HCT116 (cell line): Measurements from ENCODE around the gene CHL1.

ENCODE experiments used
- CBX3 ChIP-seq: IDR thresholded peaks from 2 replicates; pipeline ENCODE4 v1.6.1; 2012; ENCODE audit warnings: low read depth
- EZH2 ChIP-seq: fragments of 200-600 bp; sonication (generic); IDR thresholded peaks from 2 replicates; pipeline ENCODE4 v1.6.1; 2017; ENCODE audit warnings: antibody characterized with exemption, mixed run types
- EZH2phosphoT487 ChIP-seq: fragments of 200-600 bp; IDR thresholded peaks from 2 replicates; pipeline ENCODE4 v1.6.1; 2018; ENCODE audit warnings: antibody characterized with exemption, borderline replicate concordance
- POLR2A ChIP-seq: IDR thresholded peaks from 2 replicates; pipeline ENCODE4 v1.7.0; 2011; ENCODE audit warnings: borderline replicate concordance; ENCODE audit not compliant: insufficient read depth, insufficient read length; ENCODE audit errors: extremely low read depth
- TCF7L2 ChIP-seq: IDR thresholded peaks from 2 replicates; pipeline ENCODE4 v1.7.0; 2011; ENCODE audit warnings: borderline replicate concordance, inconsistent platforms; ENCODE audit not compliant: insufficient read depth, insufficient read length; ENCODE audit errors: extremely low read depth
- YY1 ChIP-seq: IDR thresholded peaks from 2 replicates; pipeline ENCODE4 v1.6.1; 2011; ENCODE audit warnings: low read length, low read depth, moderate library complexity, mild to moderate bottlenecking; ENCODE audit not compliant: insufficient replicate concordance; ENCODE audit errors: extremely low read depth
- TF ChIP-seq, protein P1 (sequence below), 3 experiments: fragments of 200-600 bp in 1 of 3; sonication (generic) in 1 of 3; IDR thresholded peaks in 2 of 3; conservative IDR thresholded peaks in 1 of 3; 2 replicates each; pipeline ENCODE4 v1.5.1; 2012 to 2017; ENCODE audit warnings: low read depth in 2 of 3, low read length in 2 of 3, antibody characterized with exemption in 1 of 3, borderline replicate concordance in 1 of 3, control low read depth in 1 of 3, mild to moderate bottlenecking in 1 of 3, mixed read lengths in 1 of 3, mixed run types in 1 of 3, moderate library complexity in 1 of 3; ENCODE audit not compliant: insufficient read depth in 1 of 3
- TF ChIP-seq, protein P2 (sequence below): IDR thresholded peaks from 2 replicates; pipeline ENCODE4 v1.6.1; 2011; ENCODE audit warnings: mild to moderate bottlenecking, low read length, moderate library complexity; ENCODE audit not compliant: insufficient replicate concordance; ENCODE audit errors: extremely low read depth
- TF ChIP-seq, protein P3 (sequence below): IDR thresholded peaks from 2 replicates; pipeline ENCODE4 v1.6.1; 2012
- TF ChIP-seq, protein P4 (sequence below): IDR thresholded peaks from 2 replicates; pipeline ENCODE4 v1.6.1; 2012; ENCODE audit warnings: low read depth

DNA sequence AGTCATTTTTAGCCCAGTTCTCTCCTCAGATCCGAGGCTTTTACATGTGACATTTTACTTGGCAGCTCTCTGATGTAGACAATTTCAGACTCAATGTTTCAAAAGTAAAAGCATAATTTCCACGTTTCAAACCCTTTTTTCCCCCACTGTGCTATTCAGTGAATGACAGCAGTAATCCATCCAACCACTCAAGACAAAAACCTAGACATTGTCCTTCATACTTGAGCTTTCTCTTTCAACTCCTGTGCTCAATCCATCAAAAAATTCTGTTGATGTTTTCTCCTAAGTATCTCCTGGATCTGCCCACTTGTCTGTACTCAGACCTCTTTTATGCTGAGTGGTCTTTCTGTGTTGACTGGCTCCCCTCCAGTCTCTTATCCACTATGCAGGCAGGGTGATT is 214.7 kb downstream of the CHL1 start:
- TF ChIP-seq, protein P1, sequence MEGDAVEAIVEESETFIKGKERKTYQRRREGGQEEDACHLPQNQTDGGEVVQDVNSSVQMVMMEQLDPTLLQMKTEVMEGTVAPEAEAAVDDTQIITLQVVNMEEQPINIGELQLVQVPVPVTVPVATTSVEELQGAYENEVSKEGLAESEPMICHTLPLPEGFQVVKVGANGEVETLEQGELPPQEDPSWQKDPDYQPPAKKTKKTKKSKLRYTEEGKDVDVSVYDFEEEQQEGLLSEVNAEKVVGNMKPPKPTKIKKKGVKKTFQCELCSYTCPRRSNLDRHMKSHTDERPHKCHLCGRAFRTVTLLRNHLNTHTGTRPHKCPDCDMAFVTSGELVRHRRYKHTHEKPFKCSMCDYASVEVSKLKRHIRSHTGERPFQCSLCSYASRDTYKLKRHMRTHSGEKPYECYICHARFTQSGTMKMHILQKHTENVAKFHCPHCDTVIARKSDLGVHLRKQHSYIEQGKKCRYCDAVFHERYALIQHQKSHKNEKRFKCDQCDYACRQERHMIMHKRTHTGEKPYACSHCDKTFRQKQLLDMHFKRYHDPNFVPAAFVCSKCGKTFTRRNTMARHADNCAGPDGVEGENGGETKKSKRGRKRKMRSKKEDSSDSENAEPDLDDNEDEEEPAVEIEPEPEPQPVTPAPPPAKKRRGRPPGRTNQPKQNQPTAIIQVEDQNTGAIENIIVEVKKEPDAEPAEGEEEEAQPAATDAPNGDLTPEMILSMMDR (IDR thresholded peaks at IDR 0.05 in 2 of 3, conservative IDR thresholded peaks at IDR 0.05 in 1 of 3; ENCODE audit: borderline replicate concordance in 1 of 3, insufficient read depth in 1 of 3, low read depth in 2 of 3, low read length in 2 of 3), result no peak
- TF ChIP-seq CBX3 (no peak), EZH2 (no peak), TCF7L2 (no peak), POLR2A (no peak), EZH2phosphoT487 (no peak), YY1 (no peak)
- TF ChIP-seq, protein P2, sequence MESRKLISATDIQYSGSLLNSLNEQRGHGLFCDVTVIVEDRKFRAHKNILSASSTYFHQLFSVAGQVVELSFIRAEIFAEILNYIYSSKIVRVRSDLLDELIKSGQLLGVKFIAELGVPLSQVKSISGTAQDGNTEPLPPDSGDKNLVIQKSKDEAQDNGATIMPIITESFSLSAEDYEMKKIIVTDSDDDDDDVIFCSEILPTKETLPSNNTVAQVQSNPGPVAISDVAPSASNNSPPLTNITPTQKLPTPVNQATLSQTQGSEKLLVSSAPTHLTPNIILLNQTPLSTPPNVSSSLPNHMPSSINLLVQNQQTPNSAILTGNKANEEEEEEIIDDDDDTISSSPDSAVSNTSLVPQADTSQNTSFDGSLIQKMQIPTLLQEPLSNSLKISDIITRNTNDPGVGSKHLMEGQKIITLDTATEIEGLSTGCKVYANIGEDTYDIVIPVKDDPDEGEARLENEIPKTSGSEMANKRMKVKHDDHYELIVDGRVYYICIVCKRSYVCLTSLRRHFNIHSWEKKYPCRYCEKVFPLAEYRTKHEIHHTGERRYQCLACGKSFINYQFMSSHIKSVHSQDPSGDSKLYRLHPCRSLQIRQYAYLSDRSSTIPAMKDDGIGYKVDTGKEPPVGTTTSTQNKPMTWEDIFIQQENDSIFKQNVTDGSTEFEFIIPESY, result no peak
- TF ChIP-seq, protein P3, sequence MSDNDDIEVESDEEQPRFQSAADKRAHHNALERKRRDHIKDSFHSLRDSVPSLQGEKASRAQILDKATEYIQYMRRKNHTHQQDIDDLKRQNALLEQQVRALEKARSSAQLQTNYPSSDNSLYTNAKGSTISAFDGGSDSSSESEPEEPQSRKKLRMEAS, result no peak
- TF ChIP-seq, protein P4, sequence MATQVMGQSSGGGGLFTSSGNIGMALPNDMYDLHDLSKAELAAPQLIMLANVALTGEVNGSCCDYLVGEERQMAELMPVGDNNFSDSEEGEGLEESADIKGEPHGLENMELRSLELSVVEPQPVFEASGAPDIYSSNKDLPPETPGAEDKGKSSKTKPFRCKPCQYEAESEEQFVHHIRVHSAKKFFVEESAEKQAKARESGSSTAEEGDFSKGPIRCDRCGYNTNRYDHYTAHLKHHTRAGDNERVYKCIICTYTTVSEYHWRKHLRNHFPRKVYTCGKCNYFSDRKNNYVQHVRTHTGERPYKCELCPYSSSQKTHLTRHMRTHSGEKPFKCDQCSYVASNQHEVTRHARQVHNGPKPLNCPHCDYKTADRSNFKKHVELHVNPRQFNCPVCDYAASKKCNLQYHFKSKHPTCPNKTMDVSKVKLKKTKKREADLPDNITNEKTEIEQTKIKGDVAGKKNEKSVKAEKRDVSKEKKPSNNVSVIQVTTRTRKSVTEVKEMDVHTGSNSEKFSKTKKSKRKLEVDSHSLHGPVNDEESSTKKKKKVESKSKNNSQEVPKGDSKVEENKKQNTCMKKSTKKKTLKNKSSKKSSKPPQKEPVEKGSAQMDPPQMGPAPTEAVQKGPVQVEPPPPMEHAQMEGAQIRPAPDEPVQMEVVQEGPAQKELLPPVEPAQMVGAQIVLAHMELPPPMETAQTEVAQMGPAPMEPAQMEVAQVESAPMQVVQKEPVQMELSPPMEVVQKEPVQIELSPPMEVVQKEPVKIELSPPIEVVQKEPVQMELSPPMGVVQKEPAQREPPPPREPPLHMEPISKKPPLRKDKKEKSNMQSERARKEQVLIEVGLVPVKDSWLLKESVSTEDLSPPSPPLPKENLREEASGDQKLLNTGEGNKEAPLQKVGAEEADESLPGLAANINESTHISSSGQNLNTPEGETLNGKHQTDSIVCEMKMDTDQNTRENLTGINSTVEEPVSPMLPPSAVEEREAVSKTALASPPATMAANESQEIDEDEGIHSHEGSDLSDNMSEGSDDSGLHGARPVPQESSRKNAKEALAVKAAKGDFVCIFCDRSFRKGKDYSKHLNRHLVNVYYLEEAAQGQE, result no peak
